IMR-90 (cell line): ENCODE results near the gene NTM. TPM values are rescaled to one million over a fixed set of nuclear protein-coding genes. Genes with fewer than 3 reads are reported as not detected.

Experiments used
- ATAC-seq: fragments of 200-7000 bp; cut with Tn5 transposase; 2 replicates; pipeline ENCODE4 v1.9.1; 2020; ENCODE audit warnings: low read depth, mild to moderate bottlenecking, moderate library complexity
- BruUV-seq: library from RNA; stranded (reverse); fragments of 400-500 nt; replicated peaks from 2 replicates; lab custom pipeline; 2021; lab: Mats Ljungman, UMichigan
- CTCF ChIA-PET: fragments of 300-600 bp; formaldehyde crosslinking; extraction: SDS; loops from one replicate; lab custom pipeline; 2021; ENCODE audit warnings: antibody characterized with exemption; lab: Yijun Ruan, JAX
- POLR2A ChIA-PET: fragments of 300-600 bp; sonication (Branson Sonifier 250); formaldehyde crosslinking; loops from one replicate; lab custom pipeline; 2022; ENCODE audit warnings: antibody characterized with exemption; ENCODE audit not compliant: unreplicated experiment; lab: Charles Lee
- DNase-seq: peaks from one replicate; pipeline ENCODE4 v3.0.0; 2013
- H2AFZ ChIP-seq: replicated peaks from 2 replicates; pipeline ENCODE3; 2013; ENCODE audit warnings: low read length, mild to moderate bottlenecking; ENCODE audit not compliant: poor library complexity
- H2AK5ac ChIP-seq: 2 replicates; pipeline ENCODE4 v1.6.1; 2013; ENCODE audit warnings: low read depth, low read length, inconsistent platforms
- H2AK9ac ChIP-seq: replicated peaks from 2 replicates; pipeline ENCODE3; 2013; ENCODE audit warnings: mild to moderate bottlenecking, low read depth, low read length, moderate library complexity; ENCODE audit not compliant: poor library complexity
- H2BK120ac ChIP-seq: 2 replicates; pipeline ENCODE4 v1.6.1; 2013; ENCODE audit warnings: low read depth, low read length, inconsistent platforms
- H2BK15ac ChIP-seq: 3 replicates; pipeline ENCODE4 v1.6.1; 2013; ENCODE audit warnings: low read depth, low read length, inconsistent platforms
- H2BK20ac ChIP-seq: 2 replicates; pipeline ENCODE4 v1.6.1; 2013; ENCODE audit warnings: low read depth, mild to moderate bottlenecking, inconsistent platforms, low read length, moderate library complexity
- H2BK5ac ChIP-seq: 2 replicates; pipeline ENCODE4 v1.6.1; 2013; ENCODE audit warnings: mild to moderate bottlenecking, low read depth, low read length, inconsistent platforms; ENCODE audit not compliant: poor library complexity, severe bottlenecking
- H3K14ac ChIP-seq: replicated peaks from 2 replicates; pipeline ENCODE4 v1.6.1; 2013; ENCODE audit warnings: low read depth, low read length, inconsistent platforms
- H3K18ac ChIP-seq: 2 replicates; pipeline ENCODE4 v1.6.1; 2013; ENCODE audit warnings: low read depth, low read length, control low read depth
- H3K23ac ChIP-seq: 2 replicates; pipeline ENCODE4 v1.6.1; 2013; ENCODE audit warnings: low read depth, low read length, inconsistent platforms
- H3K27ac ChIP-seq: 2 replicates; pipeline ENCODE4 v1.5.1; 2013; ENCODE audit warnings: mild to moderate bottlenecking, control low read depth, low read length; ENCODE audit not compliant: insufficient read depth
- H3K27me3 ChIP-seq: 2 replicates; pipeline ENCODE4 v1.6.1; 2013; ENCODE audit warnings: low read length; ENCODE audit not compliant: control insufficient read depth, insufficient read depth
- H3K36me3 ChIP-seq: 2 replicates; pipeline ENCODE4 v1.6.1; 2013; ENCODE audit warnings: low read length, mixed read lengths; ENCODE audit not compliant: control insufficient read depth, insufficient read depth
- H3K4ac ChIP-seq: 2 replicates; pipeline ENCODE4 v1.6.1; 2013; ENCODE audit warnings: low read depth, low read length, inconsistent platforms
- H3K4me1 ChIP-seq: 2 replicates; pipeline ENCODE4 v1.6.1; 2013; ENCODE audit warnings: low read length, mixed read lengths; ENCODE audit not compliant: control insufficient read depth, insufficient read depth
- H3K4me2 ChIP-seq: 2 replicates; pipeline ENCODE4 v1.6.1; 2013; ENCODE audit warnings: low read depth, mild to moderate bottlenecking, control low read depth, low read length, moderate library complexity
- H3K4me3 ChIP-seq: 2 replicates; pipeline ENCODE4 v1.5.1; 2013; ENCODE audit warnings: low read depth, mild to moderate bottlenecking, control low read depth, low read length, moderate library complexity; ENCODE audit not compliant: insufficient read depth
- H3K56ac ChIP-seq: 2 replicates; pipeline ENCODE4 v1.6.1; 2013; ENCODE audit warnings: low read length, inconsistent platforms; ENCODE audit not compliant: insufficient read depth; ENCODE audit errors: extremely low read depth
- H3K79me1 ChIP-seq, 2 experiments: 2 replicates each; pipeline ENCODE4 v1.6.1; 2013; ENCODE audit warnings: low read length in 2 of 2, inconsistent platforms in 1 of 2, low read depth in 1 of 2
- H3K9ac ChIP-seq: 2 replicates; pipeline ENCODE4 v1.6.1; 2013; ENCODE audit warnings: low read depth, low read length, control low read depth
- H3K9me1 ChIP-seq: 2 replicates; pipeline ENCODE4 v1.6.1; 2013; ENCODE audit warnings: low read length, inconsistent platforms; ENCODE audit not compliant: insufficient read depth
- H3K9me3 ChIP-seq: 2 replicates; pipeline ENCODE4 v1.6.1; 2013; ENCODE audit warnings: low read length; ENCODE audit not compliant: control insufficient read depth, insufficient read depth
- H4K20me1 ChIP-seq: 2 replicates; pipeline ENCODE4 v1.6.1; 2013; ENCODE audit warnings: low read length, inconsistent platforms; ENCODE audit not compliant: insufficient read depth
- H4K5ac ChIP-seq: 2 replicates; pipeline ENCODE4 v1.6.1; 2013; ENCODE audit warnings: mild to moderate bottlenecking, low read depth, low read length, control low read depth
- H4K8ac ChIP-seq, 2 experiments: 2 replicates each; pipeline ENCODE4 v1.6.1; 2013; ENCODE audit warnings: low read depth in 2 of 2, low read length in 2 of 2, control low read depth in 1 of 2, inconsistent platforms in 1 of 2
- H4K91ac ChIP-seq: 2 replicates; pipeline ENCODE4 v1.6.1; 2013; ENCODE audit warnings: low read depth, low read length, inconsistent platforms; ENCODE audit not compliant: insufficient read depth
- BHLHE40 ChIP-seq: fragments of 150-350 bp; IDR thresholded peaks from 2 replicates; pipeline ENCODE4 v1.6.1; 2016; ENCODE audit warnings: mild to moderate bottlenecking, low read depth, low read length
- CEBPB ChIP-seq: IDR thresholded peaks from 2 replicates; pipeline ENCODE4 v1.6.1; 2012; ENCODE audit warnings: low read depth, low read length, improper control_type of control experiment
- CHD1 ChIP-seq: IDR thresholded peaks from 2 replicates; pipeline ENCODE4 v1.6.1; 2012; ENCODE audit warnings: low read depth, low read length, improper control_type of control experiment
- FOS ChIP-seq: fragments of 150-350 bp; IDR thresholded peaks from 2 replicates; pipeline ENCODE4 v1.6.1; 2016; ENCODE audit warnings: low read depth, low read length
- MAFK ChIP-seq: IDR thresholded peaks from 2 replicates; pipeline ENCODE4 v1.6.1; 2012; ENCODE audit warnings: low read depth, low read length, improper control_type of control experiment
- MAZ ChIP-seq: IDR thresholded peaks from 2 replicates; pipeline ENCODE4 v1.6.1; 2012; ENCODE audit warnings: low read depth, mild to moderate bottlenecking, low read length, improper control_type of control experiment, moderate library complexity, borderline replicate concordance
- MXI1 ChIP-seq: IDR thresholded peaks from 2 replicates; pipeline ENCODE4 v1.6.1; 2012; ENCODE audit warnings: low read depth, mild to moderate bottlenecking, low read length, moderate library complexity, borderline replicate concordance
- NFE2L2 ChIP-seq: fragments of 150-350 bp; IDR thresholded peaks from 2 replicates; pipeline ENCODE4 v1.6.1; 2016; ENCODE audit warnings: low read depth, mild to moderate bottlenecking, low read length
- POLR2A ChIP-seq: IDR thresholded peaks from 2 replicates; pipeline ENCODE4 v1.6.1; 2012; ENCODE audit warnings: mild to moderate bottlenecking, low read depth, low read length
- RAD21 ChIP-seq: IDR thresholded peaks from 2 replicates; pipeline ENCODE4 v1.6.1; 2012; ENCODE audit warnings: low read length, improper control_type of control experiment
- RCOR1 ChIP-seq: IDR thresholded peaks from 2 replicates; pipeline ENCODE4 v1.6.1; 2012; ENCODE audit warnings: mild to moderate bottlenecking, low read length, improper control_type of control experiment; ENCODE audit not compliant: insufficient replicate concordance
- RFX5 ChIP-seq: IDR thresholded peaks from 2 replicates; pipeline ENCODE4 v1.8.0; 2012; ENCODE audit warnings: low read depth, mild to moderate bottlenecking, low read length, moderate library complexity
- SMC3 ChIP-seq: fragments of 150-350 bp; IDR thresholded peaks from 2 replicates; pipeline ENCODE4 v1.6.1; 2016; ENCODE audit warnings: low read depth, mild to moderate bottlenecking, antibody characterized with exemption, low read length, moderate library complexity
- WGBS, 2 experiments: methylation state at CpG; one replicate each; pipeline versions ENCODE4 v1.1.5 to v1.1.7; 2013; ENCODE audit warnings: missing lambda C conversion rate in 2 of 2; ENCODE audit not compliant: insufficient read length in 1 of 2; ENCODE audit errors: extremely low coverage in 2 of 2; 5-methylcytosine and 5-hydroxymethylcytosine counted together
- dilution Hi-C: fragments of 300-500 bp; cut with HindIII; formaldehyde crosslinking; loops from one replicate; pipeline ENCODE4 v1.14.3; 2018; ENCODE audit warnings: low sequenced_read_pairs; ENCODE audit not compliant: unreplicated experiment
- in situ Hi-C: fragments of 300-500 bp; cut with MboI; formaldehyde crosslinking; loops from 3 replicates; pipeline ENCODE4 v1.14.3; 2019; ENCODE audit warnings: low sequenced_read_pairs, inconsistent platforms, mixed read lengths
- intact Hi-C: fragments of 100-400 bp; cut with micrococcal nuclease; formaldehyde crosslinking; loops from 2 replicates; pipeline ENCODE4 v1.10.0; 2022
- polyA plus RNA-seq, 3 experiments: library from polyadenylated mRNA; depleted of rRNA; stranded (reverse); fragments of >200 nt; gene quantifications; 2 replicates each; pipeline ENCODE4 v1.2.3, GENCODE V29; 2012; ENCODE audit warnings: low replicate concordance in 1 of 3
- total RNA-seq: library from RNA; depleted of rRNA; stranded (reverse); fragments of >200 nt; gene quantifications from 2 replicates; pipeline ENCODE4 v1.2.3, GENCODE V29; 2012
- TF ChIP-seq, protein P1 (sequence below): conservative IDR thresholded peaks from 2 replicates; pipeline ENCODE4 v1.5.1; 2012; ENCODE audit warnings: mild to moderate bottlenecking, low read depth, low read length, improper control_type of control experiment
- TF ChIP-seq, protein P2 (sequence below): fragments of 150-350 bp; IDR thresholded peaks from 2 replicates; pipeline ENCODE4 v1.6.1; 2017; ENCODE audit warnings: mild to moderate bottlenecking, antibody characterized with exemption, low read length, low read depth
- TF ChIP-seq, protein P3 (sequence below): fragments of 150-350 bp; IDR thresholded peaks from 2 replicates; pipeline ENCODE4 v1.6.1; 2016; ENCODE audit warnings: low read depth, mild to moderate bottlenecking, low read length, moderate library complexity, borderline replicate concordance

NTM gene
- total and polyA plus RNA-seq, 2 of the 4 experiments (the other 2 are of a cell fraction), result 19.5 to 25.5 TPM

- Histone ChIP-seq H2BK20ac (no peak overlapping the region), H2BK120ac (no peak overlapping the region), H2AK5ac (no peak overlapping the region), H2AFZ (no peak overlapping the region), H2BK5ac (no peak overlapping the region), H3K36me3 (no peaks in the 10 kb centered on the region), H3K4me2 (no peak overlapping the region), H3K9me3 (no peaks in the 10 kb centered on the region), H3K79me1 (peaks cover 3 to 17% of the 10 kb centered on the region in 2 experiments; a peak in 3 of 4 replicates), H3K23ac (no peak overlapping the region), H4K91ac (no peak overlapping the region), H3K27me3 (no peaks in the 10 kb centered on the region), H3K14ac (no peak overlapping the region), H4K20me1 (no peaks in the 10 kb centered on the region), H3K18ac (no peak overlapping the region), H3K9ac (no peak overlapping the region), H3K27ac (no peak overlapping the region), H2BK15ac (no peak overlapping the region), H4K5ac (no peak overlapping the region), H3K4me1 (no peaks in the 10 kb centered on the region), H2AK9ac (no peak overlapping the region), H3K9me1 (peaks cover 6% of the 10 kb centered on the region), H4K8ac (no peak overlapping the region), H3K4ac (no peak overlapping the region), H3K56ac (no peak overlapping the region), H3K4me3 (no peak overlapping the region)
- ChIA-PET CTCF (no interaction called here), POLR2A (no interaction called here)
- dilution Hi-C loops, result no loop called here
- DNase-seq, result no peak
- TF ChIP-seq RCOR1 (no peak), MXI1 (no peak), MAFK (no peak), RFX5 (no peak), NFE2L2 (no peak), RAD21 (no peak), SMC3 (no peak), BHLHE40 (no peak), MAZ (no peak), FOS (no peak), CHD1 (no peak), POLR2A (no peak), CEBPB (no peak)
- TF ChIP-seq, protein P1, sequence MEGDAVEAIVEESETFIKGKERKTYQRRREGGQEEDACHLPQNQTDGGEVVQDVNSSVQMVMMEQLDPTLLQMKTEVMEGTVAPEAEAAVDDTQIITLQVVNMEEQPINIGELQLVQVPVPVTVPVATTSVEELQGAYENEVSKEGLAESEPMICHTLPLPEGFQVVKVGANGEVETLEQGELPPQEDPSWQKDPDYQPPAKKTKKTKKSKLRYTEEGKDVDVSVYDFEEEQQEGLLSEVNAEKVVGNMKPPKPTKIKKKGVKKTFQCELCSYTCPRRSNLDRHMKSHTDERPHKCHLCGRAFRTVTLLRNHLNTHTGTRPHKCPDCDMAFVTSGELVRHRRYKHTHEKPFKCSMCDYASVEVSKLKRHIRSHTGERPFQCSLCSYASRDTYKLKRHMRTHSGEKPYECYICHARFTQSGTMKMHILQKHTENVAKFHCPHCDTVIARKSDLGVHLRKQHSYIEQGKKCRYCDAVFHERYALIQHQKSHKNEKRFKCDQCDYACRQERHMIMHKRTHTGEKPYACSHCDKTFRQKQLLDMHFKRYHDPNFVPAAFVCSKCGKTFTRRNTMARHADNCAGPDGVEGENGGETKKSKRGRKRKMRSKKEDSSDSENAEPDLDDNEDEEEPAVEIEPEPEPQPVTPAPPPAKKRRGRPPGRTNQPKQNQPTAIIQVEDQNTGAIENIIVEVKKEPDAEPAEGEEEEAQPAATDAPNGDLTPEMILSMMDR, result no peak
- TF ChIP-seq, protein P2, sequence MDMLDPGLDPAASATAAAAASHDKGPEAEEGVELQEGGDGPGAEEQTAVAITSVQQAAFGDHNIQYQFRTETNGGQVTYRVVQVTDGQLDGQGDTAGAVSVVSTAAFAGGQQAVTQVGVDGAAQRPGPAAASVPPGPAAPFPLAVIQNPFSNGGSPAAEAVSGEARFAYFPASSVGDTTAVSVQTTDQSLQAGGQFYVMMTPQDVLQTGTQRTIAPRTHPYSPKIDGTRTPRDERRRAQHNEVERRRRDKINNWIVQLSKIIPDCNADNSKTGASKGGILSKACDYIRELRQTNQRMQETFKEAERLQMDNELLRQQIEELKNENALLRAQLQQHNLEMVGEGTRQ, result no peak
- TF ChIP-seq, protein P3, sequence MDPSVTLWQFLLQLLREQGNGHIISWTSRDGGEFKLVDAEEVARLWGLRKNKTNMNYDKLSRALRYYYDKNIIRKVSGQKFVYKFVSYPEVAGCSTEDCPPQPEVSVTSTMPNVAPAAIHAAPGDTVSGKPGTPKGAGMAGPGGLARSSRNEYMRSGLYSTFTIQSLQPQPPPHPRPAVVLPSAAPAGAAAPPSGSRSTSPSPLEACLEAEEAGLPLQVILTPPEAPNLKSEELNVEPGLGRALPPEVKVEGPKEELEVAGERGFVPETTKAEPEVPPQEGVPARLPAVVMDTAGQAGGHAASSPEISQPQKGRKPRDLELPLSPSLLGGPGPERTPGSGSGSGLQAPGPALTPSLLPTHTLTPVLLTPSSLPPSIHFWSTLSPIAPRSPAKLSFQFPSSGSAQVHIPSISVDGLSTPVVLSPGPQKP, result no peak
- ATAC-seq, result no peak
- intact Hi-C loops, result no loop called here
- in situ Hi-C loops, result no loop called here
- WGBS, 2 experiments, result 90% methylated on average over 6 of the region's 10 CpGs; no CpG with 5 or more reads in 1 of the 2 experiments
- BruUV-seq, result no TSS peak
These were observed 583.7 kb downstream of the NTM start for GRCh38 chr11:131954146-131954545.
